Vagina (tissue), 2 donors: ENCODE results near the gene PPP2R3B. TPM values are rescaled to one million over a fixed set of nuclear protein-coding genes. Genes with fewer than 3 reads are reported as not detected.

Experiments
- DNase-seq, 2 donors: peaks; one replicate each; pipeline ENCODE4 v3.0.0-alpha.2; 2017; ENCODE audit errors: extremely low spot score in 2 of 2
- H3K27ac ChIP-seq: fragments of 200-600 bp; sonication (generic); one replicate; pipeline ENCODE4 v1.5.1; 2019
- H3K27me3 ChIP-seq: fragments of 200-600 bp; sonication (generic); one replicate; pipeline ENCODE4 v1.5.1; 2019
- H3K36me3 ChIP-seq, 2 donors: fragments of 200-600 bp; sonication (generic); one replicate each; pipeline ENCODE4 v1.5.1; 2017 to 2019
- H3K4me1 ChIP-seq: fragments of 200-600 bp; sonication (generic); one replicate; pipeline ENCODE4 v1.5.1; 2019
- H3K4me3 ChIP-seq, 2 donors: fragments of 200-600 bp; sonication (generic); 1 replicate in 1 of 2; 2 replicates in 1 of 2; pipeline ENCODE4 v1.5.1; 2016 to 2019
- H3K9me3 ChIP-seq: fragments of 200-600 bp; sonication (generic); one replicate; pipeline ENCODE4 v1.5.1; 2019
- CTCF ChIP-seq, 3 experiments: fragments of 450-650 bp in 2 of 3; fragments of 200-600 bp in 1 of 3; sonication (generic) in 1 of 3; IDR thresholded peaks; one replicate each; pipeline ENCODE4 v1.5.1; 2017 to 2019; ENCODE audit warnings: antibody characterized with exemption in 3 of 3, mild to moderate bottlenecking in 2 of 3, moderate library complexity in 2 of 3
- POLR2A ChIP-seq, 2 donors: fragments of 450-650 bp; IDR thresholded peaks; one replicate each; pipeline ENCODE4 v1.6.1; 2017; ENCODE audit warnings: antibody characterized with exemption in 2 of 2, mild to moderate bottlenecking in 2 of 2, moderate library complexity in 2 of 2
- POLR2AphosphoS5 ChIP-seq, 2 donors: sonication (generic); formaldehyde crosslinking; IDR thresholded peaks; one replicate each; pipeline ENCODE4 v1.9.0; 2017; ENCODE audit warnings: antibody characterized with exemption in 2 of 2, mild to moderate bottlenecking in 2 of 2, low read depth in 1 of 2; ENCODE audit not compliant: insufficient read depth in 1 of 2
- intact Hi-C: fragments of 100-400 bp; cut with DNase I; formaldehyde crosslinking; loops from one replicate; pipeline ENCODE4 v1.15.1; 2023
- total RNA-seq: library from RNA; depleted of rRNA; stranded (reverse); fragments of >200 nt; gene quantifications from one replicate; pipeline ENCODE4 v1.2.3, GENCODE V29; 2016

The PPP2R3B gene
- total RNA-seq, 1 donor from 2014 or later = 28.5 TPM

DNA sequence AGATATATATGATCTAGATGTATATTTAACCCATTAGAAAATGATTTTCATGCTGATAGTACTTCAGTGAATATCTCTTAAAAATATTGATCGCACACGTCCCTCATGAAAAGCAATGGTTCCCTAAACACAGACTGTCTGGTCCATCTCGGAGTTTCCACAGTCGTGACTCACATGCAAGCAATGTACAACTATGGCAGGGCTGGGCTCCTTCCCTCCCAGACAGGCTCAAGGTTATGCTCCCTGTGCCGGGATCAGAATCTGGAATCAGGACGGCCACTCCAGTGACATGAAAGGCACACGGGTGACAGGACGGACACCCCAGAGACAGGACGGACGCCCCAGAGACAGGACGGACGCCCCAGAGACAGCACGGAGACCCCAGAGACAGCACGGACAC, 40.2 kb upstream of the PPP2R3B start:
- no peak for TF ChIP-seq CTCF (IDR thresholded peaks at IDR 0.05)
- TF ChIP-seq POLR2AphosphoS5 (IDR thresholded peaks at IDR 0.05; ENCODE audit: insufficient read depth in 1 of 2, low read depth in 1 of 2) = no peak
- TF ChIP-seq POLR2A (IDR thresholded peaks at IDR 0.05) = no peak
- intact Hi-C loops = no loop called here
- H3K36me3 ChIP-seq = no peaks in the 10 kb centered on the region
- no peaks in the 10 kb centered on the region for H3K27me3 ChIP-seq
- no peak overlapping the region for H3K27ac ChIP-seq
- no peak overlapping the region for H3K4me3 ChIP-seq
- no peak for DNase-seq
- peaks cover 5% of the 10 kb centered on the region for H3K4me1 ChIP-seq
- no peaks in the 10 kb centered on the region for H3K9me3 ChIP-seq

DNA sequence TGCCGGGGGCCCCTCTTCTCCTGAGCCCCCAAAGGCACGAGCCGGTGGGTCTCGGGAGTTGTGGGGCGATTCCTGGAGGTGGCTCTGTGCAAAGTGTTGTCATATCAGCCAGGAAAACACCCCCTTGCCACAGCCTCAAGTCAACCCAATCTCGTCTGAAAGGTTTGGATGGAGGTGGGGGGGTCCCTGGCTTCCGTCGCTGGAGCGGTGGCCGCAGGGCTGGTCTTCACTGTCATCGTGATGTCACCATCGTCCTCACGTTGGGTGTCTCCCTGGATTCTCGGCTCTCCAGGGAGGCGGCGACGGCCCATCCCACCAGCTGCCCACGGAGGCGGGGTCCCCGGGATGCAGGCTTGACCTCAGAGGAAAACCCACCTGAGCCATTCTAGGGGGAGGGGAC, 38.3 kb upstream of the PPP2R3B start:
- intact Hi-C loops = no loop called here
- H3K27ac ChIP-seq = no peak overlapping the region
- no peak for TF ChIP-seq POLR2AphosphoS5 (IDR thresholded peaks at IDR 0.05; ENCODE audit: insufficient read depth in 1 of 2, low read depth in 1 of 2)
- no peak for TF ChIP-seq POLR2A (IDR thresholded peaks at IDR 0.05)
- no peak for TF ChIP-seq CTCF (IDR thresholded peaks at IDR 0.05)
- H3K9me3 ChIP-seq = no peaks in the 10 kb centered on the region
- DNase-seq = no peak
- no peaks in the 10 kb centered on the region for H3K27me3 ChIP-seq
- H3K4me1 ChIP-seq = peaks cover 5% of the 10 kb centered on the region
- no peaks in the 10 kb centered on the region for H3K36me3 ChIP-seq
- H3K4me3 ChIP-seq = no peak overlapping the region

DNA sequence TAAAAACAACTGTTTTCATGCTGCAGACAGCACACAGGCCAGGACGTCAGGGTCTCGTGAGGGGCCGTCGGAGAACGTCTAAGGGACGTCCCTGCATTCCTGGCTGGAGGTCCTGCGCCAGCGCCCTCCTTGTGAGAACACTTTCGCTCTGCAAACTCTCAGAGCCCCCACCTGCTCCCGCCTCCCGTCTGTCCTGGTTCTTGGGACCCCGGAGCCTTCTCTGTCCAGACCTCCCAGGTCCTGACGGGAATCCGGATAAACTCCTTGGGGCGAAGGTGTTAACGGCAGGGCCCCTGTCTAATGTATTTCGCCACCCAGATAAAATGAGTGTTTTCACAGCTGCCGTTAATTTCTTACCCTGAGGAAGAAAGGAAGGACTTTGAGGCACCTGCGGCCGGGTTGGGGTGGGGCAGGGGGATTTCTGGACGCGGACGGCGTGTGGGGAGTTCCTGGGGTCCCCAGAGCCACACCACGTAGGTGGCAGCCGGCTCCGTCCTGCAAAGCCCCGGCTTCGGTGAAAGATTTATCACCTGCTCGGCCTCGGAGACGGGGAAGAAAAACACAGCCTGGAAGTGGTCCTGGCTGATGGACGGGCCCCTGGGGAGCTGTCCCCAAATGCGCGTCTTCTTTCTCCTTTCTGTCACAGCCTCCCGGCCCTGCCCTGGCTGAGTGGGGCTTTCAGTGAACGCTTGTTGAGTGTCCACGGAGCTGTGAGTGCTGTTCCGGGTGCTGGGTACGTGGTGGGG, 35.1 kb upstream of the PPP2R3B start:
- Histone ChIP-seq H3K9me3 (no peaks in the 10 kb centered on the region), H3K27ac (no peak overlapping the region), H3K4me3 (no peak overlapping the region), H3K36me3 (no peaks in the 10 kb centered on the region), H3K4me1 (no peaks in the 10 kb centered on the region), H3K27me3 (no peaks in the 10 kb centered on the region)
- no peak for DNase-seq
- intact Hi-C loops = no loop called here
- TF ChIP-seq CTCF (IDR thresholded peaks at IDR 0.05) = no peak
- no peak for TF ChIP-seq POLR2A (IDR thresholded peaks at IDR 0.05)
- TF ChIP-seq POLR2AphosphoS5 (IDR thresholded peaks at IDR 0.05; ENCODE audit: insufficient read depth in 1 of 2, low read depth in 1 of 2) = no peak

DNA sequence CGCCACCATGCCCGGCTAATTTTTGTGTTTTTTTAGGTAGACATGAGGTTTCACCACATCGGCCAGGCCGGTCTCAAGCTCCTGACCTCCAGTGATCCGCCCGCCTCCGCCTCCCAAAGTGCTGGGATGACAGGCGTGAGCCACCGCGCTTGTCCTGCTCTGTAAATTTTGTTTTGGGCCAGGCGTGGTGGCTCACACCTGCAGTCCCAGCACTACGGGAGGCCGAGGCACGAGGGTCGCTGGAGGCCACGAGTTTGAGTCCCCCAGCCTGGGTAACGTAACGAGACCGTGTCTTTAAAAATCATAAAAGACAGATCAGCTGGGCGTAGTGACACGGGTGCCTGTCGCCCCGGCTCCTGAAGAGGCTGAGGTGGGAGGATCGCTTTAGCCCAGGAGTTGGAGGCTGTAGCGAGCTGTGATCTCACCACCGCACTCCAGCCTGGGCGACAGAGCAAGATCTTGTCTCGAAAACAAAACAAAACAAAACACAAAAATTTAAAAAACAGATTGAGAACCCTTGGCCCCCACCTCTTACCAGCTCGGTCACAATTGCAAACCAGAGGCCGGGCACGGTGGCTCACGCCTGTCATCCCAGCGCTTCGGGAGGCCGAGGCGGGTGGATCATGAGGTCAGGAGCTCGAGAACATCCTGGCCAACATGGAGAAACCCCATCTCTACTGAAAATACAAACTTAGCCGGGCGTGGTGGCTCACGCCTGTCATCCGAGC, 34.0 kb upstream of the PPP2R3B start:
- intact Hi-C loops = no loop called here
- Histone ChIP-seq H3K36me3 (no peaks in the 10 kb centered on the region), H3K4me1 (no peaks in the 10 kb centered on the region), H3K27me3 (no peaks in the 10 kb centered on the region), H3K27ac (no peak overlapping the region), H3K9me3 (no peaks in the 10 kb centered on the region), H3K4me3 (no peak overlapping the region)
- TF ChIP-seq POLR2AphosphoS5 (IDR thresholded peaks at IDR 0.05; ENCODE audit: insufficient read depth in 1 of 2, low read depth in 1 of 2) (no peak), CTCF (IDR thresholded peaks at IDR 0.05) (no peak), POLR2A (IDR thresholded peaks at IDR 0.05) (no peak)
- no peak for DNase-seq
